Measurements from ENCODE around the gene CDYL. TPM values are rescaled to one million over a fixed set of nuclear protein-coding genes. Genes with fewer than 3 reads are reported as not detected.
A peak's percentile ranks its signal among the peaks of the same experiment; 100 is the strongest.

CDYL gene
- total and polyA plus RNA-seq, 12 donors, result 4.1 to 39.9 (median 33.2) TPM

- Histone ChIP-seq H3K4me3 (no peak overlapping the region), H3K9me3 (no peaks in the 10 kb centered on the region), H3K27me3 (no peaks in the 10 kb centered on the region), H3K4me1 (peaks cover 7 to 43% (median 29%) of the 10 kb centered on the region in 9 donors), H3K36me3 (peaks cover 0 to 21% (median 0%) of the 10 kb centered on the region in 9 donors), H3K27ac (no peak overlapping the region)
- TF ChIP-seq CTCF (IDR thresholded peaks at IDR 0.05), result no peak
- intact Hi-C loops (cut with DNase I), result loop anchor here in 7 of 10 donors (2.0 to 10.0 kb wide), 7 partner anchors 160 to 625 kb away; partner anchors contain the start of gene CDYL (in 2 of the 7)
- WGBS, 2 donors, result 93 to 95% methylated on average over 9 of the region's 9 CpGs
- ATAC-seq (no peak), DNase-seq (no peak)
Observed at GRCh38 chr6:4937414-4937813, 161.2 kb downstream of the CDYL start.

GRCh38 chr6:4939241-4939640 is 163.0 kb downstream of the CDYL start:
- no peak overlapping the region for H3K27ac ChIP-seq
- H3K36me3 ChIP-seq, result peaks cover 0 to 28% (median 2%) of the 10 kb centered on the region in 9 donors
- H3K9me3 ChIP-seq, result no peaks in the 10 kb centered on the region
- H3K27me3 ChIP-seq, result no peaks in the 10 kb centered on the region
- no peak overlapping the region for H3K4me3 ChIP-seq
- no peak for TF ChIP-seq CTCF (IDR thresholded peaks at IDR 0.05)
- ATAC-seq, result no peak
- no peak for DNase-seq
- peaks cover 9 to 42% (median 27%) of the 10 kb centered on the region in 9 donors for H3K4me1 ChIP-seq
- 93 to 100% methylated on average over 1 of the region's 1 CpG for WGBS, 2 donors
- intact Hi-C loops (cut with DNase I), result loop anchor here in 6 of 10 donors (5.0 to 10.0 kb wide), 6 partner anchors 162 to 627 kb away; partner anchors contain the start of gene CDYL (in 2 of the 6)

- no peak overlapping the region for H3K4me3 ChIP-seq
- H3K27ac ChIP-seq, result no peak overlapping the region
- no peaks in the 10 kb centered on the region for H3K9me3 ChIP-seq
- H3K36me3 ChIP-seq, result peaks cover 0 to 39% (median 13%) of the 10 kb centered on the region in 9 donors
- 77 to 78% methylated on average over 5 of the region's 5 CpGs for WGBS, 2 donors
- no peak for TF ChIP-seq CTCF (IDR thresholded peaks at IDR 0.05)
- intact Hi-C loops (cut with DNase I), result loop anchor here in 1 of 10 donors (10.0 kb wide), 1 partner anchor 626 kb away; no protein-coding TSS in a partner anchor
- no peaks in the 10 kb centered on the region for H3K27me3 ChIP-seq
- ATAC-seq (no peak), DNase-seq (no peak)
- peaks cover 9 to 41% (median 25%) of the 10 kb centered on the region in 9 donors for H3K4me1 ChIP-seq
Observed at GRCh38 chr6:4940416-4940815, 164.2 kb downstream of the CDYL start.

GRCh38 chr6:4941782-4942672 is 165.8 kb downstream of the CDYL start:
- peaks cover 0 to 47% (median 17%) of the 10 kb centered on the region in 9 donors for H3K36me3 ChIP-seq
- ATAC-seq, result peak; percentile 37 to 88 (median 82)
- peak in 1 of 2 donors; percentile 25 for DNase-seq
- no peaks in the 10 kb centered on the region for H3K9me3 ChIP-seq
- 42 to 45% methylated on average over 6 of the region's 6 CpGs for WGBS, 2 donors
- no peak overlapping the region for H3K4me3 ChIP-seq
- no peaks in the 10 kb centered on the region for H3K27me3 ChIP-seq
- H3K27ac ChIP-seq, result peak overlapping the region in 5 of 10 donors; percentile 3 to 53 (median 23)
- peaks cover 9 to 27% (median 15%) of the 10 kb centered on the region in 9 donors for H3K4me1 ChIP-seq
- intact Hi-C loops (cut with DNase I), result loop anchor here in 1 of 10 donors (10.0 kb wide), 1 partner anchor 627 kb away; no protein-coding TSS in a partner anchor
- no peak for TF ChIP-seq CTCF (IDR thresholded peaks at IDR 0.05)

Measured in heart right ventricle (tissue), 16 donors.